ENCODE results near the gene GTF2H1.
"Not testable (repeated sequence)": the region's sequence is repeated elsewhere in the genome, so short reads cannot be mapped to it uniquely, and the experiment has no call there.

Gene GTF2H1

DNA sequence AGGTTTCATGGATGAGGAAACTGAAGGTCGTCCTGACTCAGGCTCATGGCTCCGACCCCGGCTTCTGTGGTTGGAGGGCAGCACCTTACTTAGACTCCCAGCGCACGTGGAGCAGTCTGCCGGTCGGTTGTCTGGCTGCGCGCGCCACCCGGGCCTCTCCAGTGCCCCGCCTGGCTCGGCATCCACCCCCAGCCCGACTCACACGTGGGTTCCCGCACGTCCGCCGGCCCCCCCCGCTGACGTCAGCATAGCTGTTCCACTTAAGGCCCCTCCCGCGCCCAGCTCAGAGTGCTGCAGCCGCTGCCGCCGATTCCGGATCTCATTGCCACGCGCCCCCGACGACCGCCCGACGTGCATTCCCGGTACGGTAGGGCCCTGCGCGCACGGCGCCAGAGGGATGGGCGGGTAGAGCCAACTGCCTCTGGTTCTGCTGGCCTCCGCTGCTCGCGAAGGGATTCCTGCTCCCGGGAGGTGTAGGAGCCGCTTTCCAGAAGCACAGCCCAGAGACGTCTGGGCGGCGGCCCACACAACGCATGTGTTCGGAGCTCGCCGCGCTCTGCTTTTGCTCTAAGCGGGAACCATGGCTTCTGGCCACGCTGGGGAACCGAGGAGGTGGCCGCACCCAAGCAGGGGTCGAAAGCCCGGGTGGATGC, 72.0 kb downstream of the GTF2H1 start, which contains the start of gene LDHA:
LDHA (plus strand) TSS at position 289 of the 653 bp plus-strand sequence. CDS start 2,280 bp downstream, outside the sequence.
- peak; percentile 95 for DNase-seq (ENCODE audit: low spot score)
- no peak for TF ChIP-seq CTCF (IDR thresholded peaks at IDR 0.05; ENCODE audit: extremely low read depth, insufficient read depth, missing control alignments)
- in situ Hi-C loops (cut with MboI; ENCODE audit: low pct_unique_long_range_greater_than_20kb, low sequenced_read_pairs, unreplicated experiment): no loop called here

DNA sequence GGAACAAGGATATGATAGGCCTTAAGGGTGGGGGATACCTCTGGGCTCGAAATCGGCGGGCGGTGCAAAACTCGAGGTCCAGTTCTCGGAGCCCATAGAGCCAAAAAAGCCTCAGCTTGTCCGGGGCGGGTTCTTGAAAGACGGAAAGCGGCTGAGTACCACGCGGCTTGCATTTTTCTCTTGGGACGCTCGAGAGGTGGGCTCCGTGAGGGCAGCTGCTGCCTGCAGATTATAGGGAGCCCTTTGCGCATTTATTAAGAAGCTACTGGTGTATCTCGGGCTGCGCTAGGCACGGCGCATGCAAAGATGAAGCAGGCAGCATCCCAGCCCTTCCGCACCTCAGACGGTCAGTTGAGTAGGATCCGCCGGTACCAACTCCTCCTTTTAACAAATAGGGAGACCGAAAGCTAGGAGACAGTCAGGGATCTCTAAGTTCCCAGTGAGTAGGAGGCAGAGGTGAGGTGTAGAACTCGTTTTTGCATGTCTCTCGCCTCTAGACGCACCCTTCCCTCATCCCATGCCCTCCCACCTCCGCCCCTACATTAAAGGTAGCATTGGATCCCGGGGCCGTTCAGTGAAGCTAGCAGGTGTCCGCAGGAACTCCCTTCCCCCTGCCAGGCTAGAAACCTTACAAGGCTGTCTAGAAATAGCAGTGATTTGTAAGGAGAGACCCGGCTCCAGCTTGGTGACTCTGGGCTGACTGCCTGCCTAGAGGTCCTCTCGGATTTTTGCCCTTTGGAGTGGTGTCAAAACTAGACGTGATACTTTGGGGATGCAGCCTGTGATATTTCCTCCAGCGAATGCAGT, 72.8 kb downstream of the GTF2H1 start:
- in situ Hi-C loops (cut with MboI; ENCODE audit: low pct_unique_long_range_greater_than_20kb, low sequenced_read_pairs, unreplicated experiment): no loop called here
- peak; percentile 20 for DNase-seq (ENCODE audit: low spot score)
- no peak for TF ChIP-seq CTCF (IDR thresholded peaks at IDR 0.05; ENCODE audit: extremely low read depth, insufficient read depth, missing control alignments)

DNA sequence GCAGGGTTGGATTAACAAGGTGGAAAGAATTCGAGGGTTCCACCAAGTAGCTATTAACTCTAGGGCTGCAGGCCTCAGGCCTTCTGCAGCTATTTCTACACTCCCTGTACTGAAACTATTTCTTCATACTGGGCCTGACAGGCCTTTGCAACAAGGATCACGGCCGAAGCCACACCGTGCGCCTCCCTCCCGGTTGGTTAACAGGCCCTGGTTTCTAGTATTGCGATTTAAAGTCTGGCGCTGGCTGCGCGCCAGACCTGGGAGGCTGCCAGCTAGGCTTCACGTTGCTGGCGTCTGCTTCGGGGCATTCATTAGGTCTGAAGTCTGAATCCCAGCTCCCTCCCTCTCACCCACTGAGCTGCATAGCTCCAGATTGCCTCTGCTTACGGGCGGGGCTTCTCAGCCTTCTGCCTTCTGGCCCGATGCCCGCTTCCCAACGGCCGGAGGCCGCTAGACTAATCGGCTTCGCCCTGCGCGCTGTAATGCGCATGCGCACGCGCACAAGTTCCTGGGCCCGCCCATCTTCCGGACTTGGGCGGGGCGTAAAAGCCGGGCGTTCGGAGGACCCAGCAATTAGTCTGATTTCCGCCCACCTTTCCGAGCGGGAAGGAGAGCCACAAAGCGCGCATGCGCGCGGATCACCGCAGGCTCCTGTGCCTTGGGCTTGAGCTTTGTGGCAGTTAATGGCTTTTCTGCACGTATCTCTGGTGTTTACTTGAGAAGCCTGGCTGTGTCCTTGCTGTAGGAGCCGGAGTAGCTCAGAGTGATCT, 73.6 kb downstream of the GTF2H1 start:
- DNase-seq (ENCODE audit: low spot score): peak; percentile 96
- no peak for TF ChIP-seq CTCF (IDR thresholded peaks at IDR 0.05; ENCODE audit: extremely low read depth, insufficient read depth, missing control alignments)
- in situ Hi-C loops (cut with MboI; ENCODE audit: low pct_unique_long_range_greater_than_20kb, low sequenced_read_pairs, unreplicated experiment): no loop called here

GRCh38 chr11:18397921-18398320, 75.6 kb downstream of the GTF2H1 start:
- in situ Hi-C loops (cut with MboI; ENCODE audit: low pct_unique_long_range_greater_than_20kb, low sequenced_read_pairs, unreplicated experiment): no loop called here
- DNase-seq (ENCODE audit: low spot score): no peak
- no peak for TF ChIP-seq CTCF (IDR thresholded peaks at IDR 0.05; ENCODE audit: extremely low read depth, insufficient read depth, missing control alignments)

- in situ Hi-C loops (cut with MboI; ENCODE audit: low pct_unique_long_range_greater_than_20kb, low sequenced_read_pairs, unreplicated experiment); DNase-seq (ENCODE audit: low spot score): not testable (repeated sequence)
These were observed 78.7 kb downstream of the GTF2H1 start for GRCh38 chr11:18401077-18401476.

DNA sequence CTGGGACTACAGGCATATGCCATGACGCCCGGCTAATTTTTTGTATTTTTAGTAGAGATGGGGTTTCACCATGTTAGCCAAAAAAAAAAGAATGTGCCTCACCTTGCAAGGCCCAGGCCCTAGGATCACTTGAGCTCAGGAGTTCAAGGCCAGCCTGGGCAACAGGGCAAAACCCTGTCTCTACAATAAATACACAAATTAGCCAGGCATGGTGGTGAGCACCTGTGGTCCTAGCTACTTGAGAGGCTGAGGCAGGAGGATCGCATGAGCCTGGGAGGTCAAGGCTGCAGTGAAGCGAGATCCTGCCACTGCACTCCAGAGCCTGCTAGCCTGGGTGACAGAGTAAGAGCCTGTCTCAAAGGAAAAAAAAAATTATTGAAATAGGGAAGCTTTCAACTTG, 81.7 kb downstream of the GTF2H1 start:
- in situ Hi-C loops (cut with MboI; ENCODE audit: low pct_unique_long_range_greater_than_20kb, low sequenced_read_pairs, unreplicated experiment): no loop called here
- no peak for DNase-seq (ENCODE audit: low spot score)
- TF ChIP-seq CTCF (IDR thresholded peaks at IDR 0.05; ENCODE audit: extremely low read depth, insufficient read depth, missing control alignments): no peak

GRCh38 chr11:18407400-18407799, 85.0 kb downstream of the GTF2H1 start:
- DNase-seq (ENCODE audit: low spot score); in situ Hi-C loops (cut with MboI; ENCODE audit: low pct_unique_long_range_greater_than_20kb, low sequenced_read_pairs, unreplicated experiment): not testable (repeated sequence)

Data from GM13977 (cell line).